ENCODE data around the gene MADD.
A peak's percentile ranks its signal among the peaks of the same experiment; 100 is the strongest.

Gene MADD

DNA sequence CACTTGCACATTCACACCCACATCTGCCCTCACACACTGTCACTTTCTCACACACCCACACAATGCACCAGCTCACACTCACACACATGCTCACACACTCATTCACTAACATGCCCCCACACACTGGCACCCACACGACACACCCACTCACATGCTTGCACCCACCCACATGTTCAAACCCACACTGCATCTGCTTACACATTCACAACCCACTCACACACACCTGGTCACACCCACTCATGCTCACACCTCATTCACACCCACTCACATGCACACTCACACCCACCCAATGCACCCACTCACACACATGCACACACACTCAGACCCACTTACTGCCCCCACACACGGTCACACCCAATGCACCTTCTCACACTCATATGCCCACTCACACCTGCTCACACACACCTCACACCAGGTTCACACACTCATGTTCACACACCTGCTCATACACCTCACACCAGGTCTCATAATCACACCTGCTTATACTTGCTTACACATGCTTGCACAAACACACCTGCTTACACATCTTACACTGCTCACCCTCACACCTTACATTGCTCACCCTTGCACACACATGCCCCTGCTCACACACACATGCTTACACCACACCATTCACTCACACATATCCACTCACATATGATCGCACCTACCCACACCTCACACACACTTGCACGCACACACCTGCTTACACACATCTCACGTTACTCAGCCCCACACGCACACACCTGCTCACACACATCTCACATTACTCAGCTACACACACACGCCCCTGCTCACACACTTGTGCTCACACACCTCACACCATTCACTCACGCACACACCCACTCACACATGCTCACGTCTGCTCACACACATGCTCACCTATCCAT lies 86.4 kb downstream of the MADD start:
- H3K4me3 ChIP-seq (ENCODE audit: low read length), result no peak overlapping the region
- DNase-seq (ENCODE audit: low read depth), result no peak
- TF ChIP-seq, protein P1, sequence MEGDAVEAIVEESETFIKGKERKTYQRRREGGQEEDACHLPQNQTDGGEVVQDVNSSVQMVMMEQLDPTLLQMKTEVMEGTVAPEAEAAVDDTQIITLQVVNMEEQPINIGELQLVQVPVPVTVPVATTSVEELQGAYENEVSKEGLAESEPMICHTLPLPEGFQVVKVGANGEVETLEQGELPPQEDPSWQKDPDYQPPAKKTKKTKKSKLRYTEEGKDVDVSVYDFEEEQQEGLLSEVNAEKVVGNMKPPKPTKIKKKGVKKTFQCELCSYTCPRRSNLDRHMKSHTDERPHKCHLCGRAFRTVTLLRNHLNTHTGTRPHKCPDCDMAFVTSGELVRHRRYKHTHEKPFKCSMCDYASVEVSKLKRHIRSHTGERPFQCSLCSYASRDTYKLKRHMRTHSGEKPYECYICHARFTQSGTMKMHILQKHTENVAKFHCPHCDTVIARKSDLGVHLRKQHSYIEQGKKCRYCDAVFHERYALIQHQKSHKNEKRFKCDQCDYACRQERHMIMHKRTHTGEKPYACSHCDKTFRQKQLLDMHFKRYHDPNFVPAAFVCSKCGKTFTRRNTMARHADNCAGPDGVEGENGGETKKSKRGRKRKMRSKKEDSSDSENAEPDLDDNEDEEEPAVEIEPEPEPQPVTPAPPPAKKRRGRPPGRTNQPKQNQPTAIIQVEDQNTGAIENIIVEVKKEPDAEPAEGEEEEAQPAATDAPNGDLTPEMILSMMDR (IDR thresholded peaks at IDR 0.05; ENCODE audit: insufficient read depth, low read depth, low read length, missing control alignments), result no peak

GRCh38 chr11:47356998-47357329 lies 87.0 kb downstream of the MADD start:
- TF ChIP-seq, protein P1 (IDR thresholded peaks at IDR 0.05; ENCODE audit: insufficient read depth, low read depth, low read length, missing control alignments), result no peak
- H3K4me3 ChIP-seq (ENCODE audit: low read length), result no peak overlapping the region
- DNase-seq (ENCODE audit: low read depth), result no peak

DNA sequence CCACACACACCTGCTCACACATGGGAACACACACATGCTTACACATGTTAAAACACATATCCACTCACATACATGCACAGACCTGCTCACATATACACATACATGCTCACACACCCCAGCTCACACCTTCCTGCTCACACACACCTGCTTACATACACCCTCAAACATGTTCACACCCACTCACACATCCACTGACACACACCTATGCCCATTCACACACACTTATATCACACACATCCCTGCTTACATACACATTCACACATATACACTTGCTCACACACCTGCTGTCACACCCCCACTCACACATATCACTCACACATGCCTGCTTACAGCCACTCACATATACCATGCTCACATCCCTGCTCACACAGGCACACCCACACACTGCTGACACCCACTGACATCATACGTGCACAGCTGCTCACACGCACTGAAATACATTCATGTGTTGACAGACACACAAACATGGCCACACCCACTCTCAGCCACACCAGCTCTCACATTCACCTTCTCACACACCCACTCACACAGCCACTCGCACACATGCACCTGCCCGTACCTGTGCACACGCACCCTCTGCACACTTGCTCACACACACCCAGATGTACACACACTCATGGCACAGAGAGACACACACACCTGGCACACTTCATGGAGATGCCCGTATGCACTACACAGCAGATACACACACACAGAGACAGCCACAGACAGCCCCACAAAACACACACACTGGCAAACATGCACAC lies 88.2 kb downstream of the MADD start:
- TF ChIP-seq, protein P1 (IDR thresholded peaks at IDR 0.05; ENCODE audit: insufficient read depth, low read depth, low read length, missing control alignments), result no peak
- DNase-seq (ENCODE audit: low read depth), result no peak

DNA sequence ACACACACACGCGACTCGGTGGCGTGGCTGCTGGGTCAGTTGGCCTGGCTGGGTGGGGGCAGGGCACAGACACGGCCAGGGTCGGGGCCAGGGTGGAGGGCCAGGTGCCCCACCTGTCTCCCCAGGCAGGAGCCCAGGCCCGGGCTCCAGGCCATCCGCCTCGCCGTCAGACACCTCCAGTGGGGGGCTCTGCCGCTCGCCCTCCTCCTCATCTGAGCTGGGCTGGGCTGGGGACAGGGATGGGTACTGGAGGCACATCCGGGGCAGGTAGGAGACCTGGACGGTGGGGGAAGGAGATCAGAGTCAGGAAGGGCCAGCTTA lies 88.8 kb downstream of the MADD start:
- H3K4me3 ChIP-seq (ENCODE audit: low read length), result no peak overlapping the region
- DNase-seq (ENCODE audit: low read depth), result no peak
- TF ChIP-seq, protein P1 (IDR thresholded peaks at IDR 0.05; ENCODE audit: insufficient read depth, low read depth, low read length, missing control alignments), result no peak

More for the DNA sequence above, 88.2 kb downstream of the MADD start:
- no peak overlapping the region for H3K4me3 ChIP-seq (ENCODE audit: low read length)

GRCh38 chr11:47359162-47359561 lies 89.2 kb downstream of the MADD start:
- TF ChIP-seq, protein P1 (IDR thresholded peaks at IDR 0.05; ENCODE audit: insufficient read depth, low read depth, low read length, missing control alignments), result no peak
- DNase-seq (ENCODE audit: low read depth), result no peak
- no peak overlapping the region for H3K4me3 ChIP-seq (ENCODE audit: low read length)

- TF ChIP-seq, protein P1 (IDR thresholded peaks at IDR 0.05; ENCODE audit: insufficient read depth, low read depth, low read length, missing control alignments), result no peak
- H3K4me3 ChIP-seq (ENCODE audit: low read length), result no peak overlapping the region
- DNase-seq (ENCODE audit: low read depth), result peak; percentile 15
These were observed 89.7 kb downstream of the MADD start for GRCh38 chr11:47359586-47359985.

All from epithelial cell of esophagus (primary cell).